22Rv1 (cell line): Measurements from ENCODE around the gene NR1I3.

Experiments used
- H3K27ac ChIP-seq: fragments of 450-650 bp; 2 replicates; pipeline ENCODE4 v1.5.1; 2017
- ZFX ChIP-seq: fragments of 450-650 bp; IDR thresholded peaks from 2 replicates; pipeline ENCODE4 v1.6.1; 2017; ENCODE audit warnings: antibody characterized with exemption, borderline replicate concordance
- TF ChIP-seq, protein P1 (sequence below): fragments of 450-650 bp; IDR thresholded peaks from 2 replicates; pipeline ENCODE4 v1.5.1; 2017; ENCODE audit warnings: mild to moderate bottlenecking

NR1I3 gene

DNA sequence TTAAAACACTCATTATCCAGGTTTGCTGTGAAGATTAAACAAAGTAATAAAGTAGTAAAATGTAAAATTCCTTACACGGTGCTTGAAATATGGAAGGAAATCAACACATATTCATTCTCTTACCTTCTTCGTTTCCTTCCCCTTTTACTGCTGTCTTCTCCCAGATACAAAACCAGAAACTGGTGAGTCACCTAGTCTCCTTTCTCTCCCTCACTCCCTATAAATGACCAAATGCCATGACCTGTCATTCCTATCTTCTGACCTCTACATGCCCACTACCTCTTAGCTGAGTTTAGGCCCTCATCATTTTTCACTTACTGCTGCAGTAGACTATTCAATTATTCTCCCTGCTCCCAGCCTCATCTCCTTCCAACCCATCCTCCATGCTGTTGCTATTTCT is 4.3 kb upstream of the NR1I3 start:
- TF ChIP-seq, protein P1, sequence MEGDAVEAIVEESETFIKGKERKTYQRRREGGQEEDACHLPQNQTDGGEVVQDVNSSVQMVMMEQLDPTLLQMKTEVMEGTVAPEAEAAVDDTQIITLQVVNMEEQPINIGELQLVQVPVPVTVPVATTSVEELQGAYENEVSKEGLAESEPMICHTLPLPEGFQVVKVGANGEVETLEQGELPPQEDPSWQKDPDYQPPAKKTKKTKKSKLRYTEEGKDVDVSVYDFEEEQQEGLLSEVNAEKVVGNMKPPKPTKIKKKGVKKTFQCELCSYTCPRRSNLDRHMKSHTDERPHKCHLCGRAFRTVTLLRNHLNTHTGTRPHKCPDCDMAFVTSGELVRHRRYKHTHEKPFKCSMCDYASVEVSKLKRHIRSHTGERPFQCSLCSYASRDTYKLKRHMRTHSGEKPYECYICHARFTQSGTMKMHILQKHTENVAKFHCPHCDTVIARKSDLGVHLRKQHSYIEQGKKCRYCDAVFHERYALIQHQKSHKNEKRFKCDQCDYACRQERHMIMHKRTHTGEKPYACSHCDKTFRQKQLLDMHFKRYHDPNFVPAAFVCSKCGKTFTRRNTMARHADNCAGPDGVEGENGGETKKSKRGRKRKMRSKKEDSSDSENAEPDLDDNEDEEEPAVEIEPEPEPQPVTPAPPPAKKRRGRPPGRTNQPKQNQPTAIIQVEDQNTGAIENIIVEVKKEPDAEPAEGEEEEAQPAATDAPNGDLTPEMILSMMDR, result no peak
- TF ChIP-seq ZFX, result no peak

DNA sequence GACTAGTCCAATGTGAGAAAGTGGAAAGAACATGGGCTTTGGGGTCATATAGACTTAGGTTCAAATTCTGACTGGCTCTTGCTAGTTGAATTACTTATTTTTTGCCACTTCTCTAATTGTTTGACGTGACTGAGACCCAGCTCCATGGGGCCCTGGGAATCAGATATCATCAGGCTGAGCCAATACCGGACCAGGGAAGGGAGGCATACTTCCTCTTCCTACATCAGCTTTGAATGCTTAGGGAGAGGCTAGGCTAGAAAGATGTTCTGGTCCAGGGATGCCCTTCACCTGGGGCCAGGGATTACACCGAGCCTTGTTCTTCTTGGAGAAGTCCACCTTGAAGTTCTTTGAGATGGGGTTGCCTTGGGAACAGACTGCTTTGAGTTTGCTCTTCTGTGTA is 3.7 kb upstream of the NR1I3 start:
- TF ChIP-seq, protein P1, result no peak
- no peak for TF ChIP-seq ZFX
- H3K27ac ChIP-seq, result no peak overlapping the region

More for the DNA sequence above, 4.3 kb upstream of the NR1I3 start:
- H3K27ac ChIP-seq, result no peak overlapping the region

DNA sequence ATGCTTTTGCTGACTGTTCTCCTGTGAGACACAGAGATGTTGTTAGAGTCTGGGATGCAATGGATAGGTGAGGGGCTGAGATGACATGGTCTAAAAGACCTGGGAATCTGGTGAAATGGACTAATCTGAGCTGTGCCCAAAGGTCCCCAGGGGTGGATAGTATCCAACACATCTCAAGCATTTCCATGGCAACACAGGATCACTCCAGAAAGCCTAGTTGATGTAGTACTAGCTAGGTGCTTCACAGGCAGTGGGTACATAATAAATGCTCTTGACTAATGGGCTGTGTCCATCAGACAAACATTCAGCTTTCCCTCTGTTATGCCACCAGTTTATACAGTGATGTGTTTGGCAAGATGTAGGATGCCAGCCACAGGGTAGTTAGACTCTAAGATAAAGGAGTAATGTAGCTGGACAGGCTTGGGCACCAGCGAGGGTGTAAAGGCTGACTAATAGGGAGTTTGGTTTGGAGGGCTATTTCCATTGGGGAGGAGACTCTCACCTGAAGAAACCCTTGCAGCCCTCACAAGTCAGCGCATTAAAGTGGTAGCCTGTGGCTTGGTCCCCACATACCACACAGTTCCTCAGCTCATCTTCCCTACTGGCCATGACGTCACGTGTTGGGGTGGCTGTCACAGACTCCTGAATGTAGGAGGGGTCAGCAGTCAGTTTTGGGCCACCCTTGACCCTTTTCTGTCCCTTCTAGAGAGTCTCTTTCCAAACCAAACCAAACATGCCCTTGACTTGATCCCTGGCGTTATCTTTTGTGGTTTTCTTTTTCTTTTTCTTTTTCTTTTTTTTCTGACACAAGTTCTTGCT is 1.8 kb downstream of the NR1I3 start:
- no peak overlapping the region for H3K27ac ChIP-seq
- TF ChIP-seq ZFX, result no peak

DNA sequence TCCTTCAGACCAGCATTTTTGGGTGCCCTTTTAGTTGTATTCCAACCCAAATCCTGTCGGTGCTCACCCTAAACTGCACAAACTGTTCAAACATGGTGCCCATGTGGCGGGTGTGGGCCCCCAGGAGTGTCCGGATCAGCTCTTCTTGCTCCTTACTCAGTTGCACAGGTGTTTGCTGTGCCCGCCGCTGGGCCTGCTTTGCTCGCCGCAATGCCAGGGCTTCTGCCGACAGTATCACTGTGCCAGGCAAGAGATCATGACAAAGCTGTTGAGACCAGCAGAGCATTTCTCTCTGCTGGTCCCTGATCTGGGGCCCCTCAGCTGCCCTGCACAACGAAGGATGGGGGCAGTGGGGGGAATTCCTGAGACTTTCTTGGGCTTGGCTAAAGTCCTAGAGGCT is 4.9 kb downstream of the NR1I3 start:
- no peak for TF ChIP-seq ZFX
- TF ChIP-seq, protein P1, result no peak

GRCh38 chr1:161230762-161231161 is 7.2 kb downstream of the NR1I3 start:
- no peak for TF ChIP-seq ZFX
- TF ChIP-seq, protein P1, result no peak
- no peak overlapping the region for H3K27ac ChIP-seq

More for the DNA sequence above, 4.9 kb downstream of the NR1I3 start:
- no peak overlapping the region for H3K27ac ChIP-seq

DNA sequence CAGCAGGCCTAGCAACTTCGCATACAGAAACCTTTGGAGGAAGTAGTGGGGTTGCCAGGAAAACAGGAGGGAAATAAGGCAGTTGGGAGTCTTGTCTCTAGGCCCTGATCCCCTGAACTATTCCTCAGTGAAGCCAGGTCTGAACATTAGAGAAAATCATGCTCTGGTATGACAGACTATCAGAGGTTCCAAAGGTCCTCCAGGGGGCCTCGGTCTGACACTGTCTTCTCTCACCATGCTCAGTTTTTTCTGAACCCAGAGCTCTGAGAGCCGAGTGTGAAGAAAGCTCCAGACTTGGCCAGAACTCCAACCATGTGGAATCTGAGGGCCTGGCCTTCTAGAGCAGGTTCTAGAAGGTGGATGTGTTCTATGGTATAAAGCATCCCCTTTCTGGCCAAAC is 8.1 kb downstream of the NR1I3 start:
- no peak overlapping the region for H3K27ac ChIP-seq

GRCh38 chr1:161228032-161228431 is 10.0 kb downstream of the NR1I3 start:
- H3K27ac ChIP-seq, result peak overlapping the region; percentile 84
- TF ChIP-seq, protein P1, result no peak
- no peak for TF ChIP-seq ZFX

More for the DNA sequence above, 8.1 kb downstream of the NR1I3 start:
- no peak for TF ChIP-seq ZFX
- TF ChIP-seq, protein P1, result 0 out of 2 replicates have a peak, but pooled peaks have one; percentile 9
